Omental fat pad (tissue), 4 donors: ENCODE data around the gene PKP3. TPM values are rescaled to one million over a fixed set of nuclear protein-coding genes. Genes with fewer than 3 reads are reported as not detected.

ENCODE experiments used
- ATAC-seq: fragments of 150-250 bp; one replicate; pipeline ENCODE4 v1.9.1; 2016; ENCODE audit warnings: mild to moderate bottlenecking, moderate library complexity; ENCODE audit not compliant: low FRiP score
- DNase-seq: peaks from one replicate; pipeline ENCODE4 v3.0.0-alpha.2; 2019; ENCODE audit warnings: low spot score
- total RNA-seq, 4 donors: library from RNA; depleted of rRNA; stranded (reverse); fragments of >200 nt; gene quantifications; one replicate each; pipeline ENCODE4 v1.1.0, GENCODE V29; 2016
- TF ChIP-seq, protein P1 (sequence below), 3 donors: fragments of 450-650 bp; IDR thresholded peaks; one replicate each; pipeline ENCODE4 v1.5.1; 2016 to 2017; ENCODE audit warnings: antibody characterized with exemption in 3 of 3, mild to moderate bottlenecking in 3 of 3, moderate library complexity in 2 of 3

PKP3 gene
- total RNA-seq, 4 donors from 2014 or later: 0.09 to 0.96 (median 0.95) TPM; not detected in 1

- ATAC-seq (no peak), DNase-seq (no peak)
- TF ChIP-seq, protein P1, sequence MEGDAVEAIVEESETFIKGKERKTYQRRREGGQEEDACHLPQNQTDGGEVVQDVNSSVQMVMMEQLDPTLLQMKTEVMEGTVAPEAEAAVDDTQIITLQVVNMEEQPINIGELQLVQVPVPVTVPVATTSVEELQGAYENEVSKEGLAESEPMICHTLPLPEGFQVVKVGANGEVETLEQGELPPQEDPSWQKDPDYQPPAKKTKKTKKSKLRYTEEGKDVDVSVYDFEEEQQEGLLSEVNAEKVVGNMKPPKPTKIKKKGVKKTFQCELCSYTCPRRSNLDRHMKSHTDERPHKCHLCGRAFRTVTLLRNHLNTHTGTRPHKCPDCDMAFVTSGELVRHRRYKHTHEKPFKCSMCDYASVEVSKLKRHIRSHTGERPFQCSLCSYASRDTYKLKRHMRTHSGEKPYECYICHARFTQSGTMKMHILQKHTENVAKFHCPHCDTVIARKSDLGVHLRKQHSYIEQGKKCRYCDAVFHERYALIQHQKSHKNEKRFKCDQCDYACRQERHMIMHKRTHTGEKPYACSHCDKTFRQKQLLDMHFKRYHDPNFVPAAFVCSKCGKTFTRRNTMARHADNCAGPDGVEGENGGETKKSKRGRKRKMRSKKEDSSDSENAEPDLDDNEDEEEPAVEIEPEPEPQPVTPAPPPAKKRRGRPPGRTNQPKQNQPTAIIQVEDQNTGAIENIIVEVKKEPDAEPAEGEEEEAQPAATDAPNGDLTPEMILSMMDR (IDR thresholded peaks at IDR 0.05): no peak
These were observed 1.0 kb downstream of the PKP3 start for GRCh38 chr11:394858-395655.

DNA sequence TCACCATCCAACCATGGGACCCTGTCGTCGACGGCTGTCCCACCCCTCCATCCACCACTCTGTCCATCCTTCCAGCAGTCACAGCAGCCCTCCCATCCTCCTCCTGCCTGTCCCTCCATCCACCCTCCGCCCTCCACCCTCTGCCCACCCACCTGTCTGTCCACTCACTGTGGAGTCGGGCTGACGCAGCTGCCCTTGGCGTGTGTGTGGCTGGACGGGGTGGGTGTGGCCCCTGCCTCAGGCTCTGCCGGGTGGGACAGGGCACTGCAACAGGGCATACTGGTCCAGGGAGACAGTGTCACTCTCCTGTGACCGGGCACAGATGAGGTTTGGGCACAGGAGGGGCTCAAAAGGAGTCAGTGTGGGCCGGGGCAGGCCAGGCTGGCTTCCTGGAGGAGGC is 1.9 kb downstream of the PKP3 start:
- TF ChIP-seq, protein P1 (IDR thresholded peaks at IDR 0.05): no peak
- DNase-seq: no peak
- ATAC-seq: no peak

DNA sequence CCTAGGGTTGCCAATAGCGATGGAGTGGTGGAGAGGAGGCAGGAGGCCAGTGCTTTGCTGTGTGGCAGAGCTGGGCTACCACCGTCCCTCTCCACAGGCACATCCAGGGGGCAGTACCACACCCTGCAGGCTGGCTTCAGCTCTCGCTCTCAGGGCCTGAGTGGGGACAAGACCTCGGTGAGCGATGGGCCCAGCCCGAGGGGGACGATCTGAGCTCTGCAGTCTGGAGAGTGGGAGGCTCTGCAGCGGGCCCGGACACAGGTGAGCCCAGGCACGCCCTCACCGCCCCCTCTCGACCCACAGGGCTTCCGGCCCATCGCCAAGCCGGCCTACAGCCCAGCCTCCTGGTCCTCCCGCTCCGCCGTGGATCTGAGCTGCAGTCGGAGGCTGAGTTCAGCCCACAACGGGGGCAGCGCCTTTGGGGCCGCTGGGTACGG is 2.5 kb downstream of the PKP3 start:
- no peak for DNase-seq
- ATAC-seq: peak; percentile 26
- TF ChIP-seq, protein P1 (IDR thresholded peaks at IDR 0.05): no peak

- TF ChIP-seq, protein P1 (IDR thresholded peaks at IDR 0.05): no peak
- ATAC-seq (peak; percentile 79), DNase-seq (no peak)
These were observed 3.0 kb downstream of the PKP3 start for GRCh38 chr11:396948-397548.

DNA sequence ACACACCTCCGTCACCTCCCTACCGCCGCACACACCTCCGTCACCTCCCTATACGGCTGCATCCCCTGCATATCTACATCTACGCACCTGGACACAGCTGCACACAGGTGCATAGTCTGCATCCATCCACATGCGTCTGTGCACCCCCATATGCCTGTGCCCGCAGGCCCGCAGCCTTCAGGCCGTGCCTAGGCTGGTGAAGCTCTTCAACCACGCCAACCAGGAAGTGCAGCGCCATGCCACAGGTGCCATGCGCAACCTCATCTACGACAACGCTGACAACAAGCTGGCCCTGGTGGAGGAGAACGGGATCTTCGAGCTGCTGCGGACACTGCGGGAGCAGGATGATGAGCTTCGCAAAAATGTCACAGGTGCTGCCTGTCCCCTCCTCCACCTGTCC is 4.8 kb downstream of the PKP3 start:
- no peak for ATAC-seq
- no peak for DNase-seq
- TF ChIP-seq, protein P1 (IDR thresholded peaks at IDR 0.05): no peak

- no peak for ATAC-seq
- no peak for DNase-seq
These were observed 5.8 kb downstream of the PKP3 start for GRCh38 chr11:399731-400211.

More at GRCh38 chr11:399731-400211, 5.8 kb downstream of the PKP3 start:
- TF ChIP-seq, protein P1 (IDR thresholded peaks at IDR 0.05): no peak
